Liver (tissue), 9 donors: ENCODE measurements around the gene PLXND1. TPM values are rescaled to one million over a fixed set of nuclear protein-coding genes. Genes with fewer than 3 reads are reported as not detected.

Experiments used
- DNase-seq: peaks from one replicate; pipeline ENCODE4 v3.0.0-alpha.2; 2017; ENCODE audit warnings: low spot score
- H3K27ac ChIP-seq, 2 donors: one replicate each; pipeline ENCODE4 v1.7.0; 2013; ENCODE audit warnings: inconsistent platforms in 2 of 2, low read length in 2 of 2, control low read depth in 1 of 2, low read depth in 1 of 2, mild to moderate bottlenecking in 1 of 2
- H3K27me3 ChIP-seq, 4 donors: one replicate each; pipeline versions ENCODE4 v1.6.1 to v1.7.0; 2013; ENCODE audit warnings: low read length in 3 of 4, inconsistent platforms in 1 of 4, mild to moderate bottlenecking in 1 of 4, moderate library complexity in 1 of 4; ENCODE audit not compliant: control insufficient read depth in 4 of 4, insufficient read depth in 4 of 4
- H3K36me3 ChIP-seq, 4 donors: one replicate each; pipeline versions ENCODE4 v1.6.1 to v1.7.0; 2013; ENCODE audit warnings: low read length in 3 of 4, mild to moderate bottlenecking in 3 of 4, low read depth in 1 of 4, moderate library complexity in 1 of 4; ENCODE audit not compliant: control insufficient read depth in 4 of 4, insufficient read depth in 3 of 4
- H3K4me1 ChIP-seq, 4 donors: one replicate each; pipeline versions ENCODE4 v1.6.1 to v1.7.0; 2013; ENCODE audit warnings: low read length in 3 of 4, mild to moderate bottlenecking in 3 of 4, moderate library complexity in 1 of 4; ENCODE audit not compliant: control insufficient read depth in 4 of 4, insufficient read depth in 4 of 4
- H3K4me3 ChIP-seq, 3 donors: one replicate each; pipeline versions ENCODE4 v1.6.1 to v1.7.0; 2013; ENCODE audit warnings: low read length in 3 of 3, control low read depth in 1 of 3, low read depth in 1 of 3, mild to moderate bottlenecking in 1 of 3
- H3K9ac ChIP-seq, 2 donors: one replicate each; pipeline ENCODE4 v1.7.0; 2013; ENCODE audit warnings: low read length in 2 of 2, mild to moderate bottlenecking in 2 of 2, moderate library complexity in 2 of 2, control low read depth in 1 of 2, low read depth in 1 of 2
- H3K9me3 ChIP-seq, 4 donors: one replicate each; pipeline versions ENCODE4 v1.6.1 to v1.7.0; 2013; ENCODE audit warnings: low read length in 3 of 4; ENCODE audit not compliant: control insufficient read depth in 4 of 4
- EGR1 ChIP-seq, 2 donors: IDR thresholded peaks; 2 replicates each; pipeline ENCODE4 v1.6.1; 2016 to 2018; ENCODE audit warnings: antibody characterized with exemption in 2 of 2, low read depth in 2 of 2
- FOXA1 ChIP-seq: IDR thresholded peaks from 2 replicates; pipeline ENCODE4 v1.6.1; 2016; ENCODE audit warnings: antibody characterized with exemption
- FOXA2 ChIP-seq: IDR thresholded peaks from 2 replicates; pipeline ENCODE4 v1.6.1; 2016; ENCODE audit warnings: antibody characterized with exemption
- GABPA ChIP-seq, 2 donors: IDR thresholded peaks in 1 of 2; conservative IDR thresholded peaks in 1 of 2; 2 replicates each; pipeline ENCODE4 v1.6.1; 2016; ENCODE audit warnings: antibody characterized with exemption in 2 of 2, mild to moderate bottlenecking in 1 of 2, moderate library complexity in 1 of 2
- HNF4A ChIP-seq, 2 donors: conservative IDR thresholded peaks; 2 replicates each; pipeline ENCODE4 v1.6.1; 2016; ENCODE audit warnings: antibody characterized with exemption in 2 of 2, mild to moderate bottlenecking in 2 of 2
- HNF4G ChIP-seq: IDR thresholded peaks from 2 replicates; pipeline ENCODE4 v1.6.1; 2016; ENCODE audit warnings: antibody characterized with exemption
- JUND ChIP-seq, 2 donors: IDR thresholded peaks; 2 replicates each; pipeline ENCODE4 v1.6.1; 2016; ENCODE audit warnings: antibody characterized with exemption in 2 of 2
- RAD21 ChIP-seq, 2 donors: IDR thresholded peaks; 2 replicates each; pipeline ENCODE4 v1.6.1; 2016; ENCODE audit warnings: antibody characterized with exemption in 2 of 2, mild to moderate bottlenecking in 2 of 2
- RXRA ChIP-seq, 2 donors: IDR thresholded peaks; 2 replicates each; pipeline ENCODE4 v1.6.1; 2017 to 2018; ENCODE audit warnings: antibody characterized with exemption in 2 of 2, mild to moderate bottlenecking in 1 of 2
- SP1 ChIP-seq: IDR thresholded peaks from 2 replicates; pipeline ENCODE4 v1.6.1; 2018; ENCODE audit warnings: antibody characterized with exemption, mild to moderate bottlenecking
- TAF1 ChIP-seq: conservative IDR thresholded peaks from 2 replicates; pipeline ENCODE4 v1.6.1; 2016; ENCODE audit warnings: antibody characterized with exemption, mild to moderate bottlenecking
- WGBS: extraction: QIAGEN DNeasy Blood & Tissue Kit; methylation state at CpG from one replicate; pipeline ENCODE4 v1.1.7; 2013; 5-methylcytosine and 5-hydroxymethylcytosine counted together
- polyA plus RNA-seq, 2 donors: library from polyadenylated mRNA; stranded (reverse) in 1 of 2; unstranded in 1 of 2; fragments of 200-250 nt in 1 of 2; fragments of >200 nt in 1 of 2; fragmentation: Nextera tagmentation in 1 of 2; extraction: Ambion mirVana in 1 of 2; gene quantifications; one replicate each; pipeline versions ENCODE4 v1.2.1 to v1.2.3, GENCODE V29; 2013 to 2015
- total RNA-seq, 2 donors: library from RNA; depleted of rRNA; stranded (reverse); fragments of >200 nt; gene quantifications; one replicate each; pipeline ENCODE4 v1.2.3, GENCODE V29; 2014
- TF ChIP-seq, protein P1 (sequence below): IDR thresholded peaks from 2 replicates; pipeline ENCODE4 v1.6.1; 2016; ENCODE audit warnings: antibody characterized with exemption
- TF ChIP-seq, protein P2 (sequence below): fragments of 150-350 bp; IDR thresholded peaks from 2 replicates; pipeline ENCODE4 v1.5.1; 2017; ENCODE audit warnings: improper control_type of control experiment, low read depth, low read length; ENCODE audit not compliant: missing input control
- TF ChIP-seq, protein P3 (sequence below): IDR thresholded peaks from 2 replicates; pipeline ENCODE4 v1.6.1; 2016; ENCODE audit warnings: antibody characterized with exemption, mild to moderate bottlenecking
- TF ChIP-seq, protein P4 (sequence below): IDR thresholded peaks from 2 replicates; pipeline ENCODE4 v1.6.1; 2016; ENCODE audit warnings: antibody characterized with exemption
- TF ChIP-seq, protein P5 (sequence below): IDR thresholded peaks from 2 replicates; pipeline ENCODE4 v1.6.1; 2016; ENCODE audit warnings: antibody characterized with exemption
- donor health status: healthy.
- donor health status: healthy.
- donor health status: healthy.
- donor health status: healthy.
- donor health status: healthy.

PLXND1 gene
- total and polyA plus RNA-seq, 4 donors: 10.4 to 50.2 (median 32.8) TPM

DNA sequence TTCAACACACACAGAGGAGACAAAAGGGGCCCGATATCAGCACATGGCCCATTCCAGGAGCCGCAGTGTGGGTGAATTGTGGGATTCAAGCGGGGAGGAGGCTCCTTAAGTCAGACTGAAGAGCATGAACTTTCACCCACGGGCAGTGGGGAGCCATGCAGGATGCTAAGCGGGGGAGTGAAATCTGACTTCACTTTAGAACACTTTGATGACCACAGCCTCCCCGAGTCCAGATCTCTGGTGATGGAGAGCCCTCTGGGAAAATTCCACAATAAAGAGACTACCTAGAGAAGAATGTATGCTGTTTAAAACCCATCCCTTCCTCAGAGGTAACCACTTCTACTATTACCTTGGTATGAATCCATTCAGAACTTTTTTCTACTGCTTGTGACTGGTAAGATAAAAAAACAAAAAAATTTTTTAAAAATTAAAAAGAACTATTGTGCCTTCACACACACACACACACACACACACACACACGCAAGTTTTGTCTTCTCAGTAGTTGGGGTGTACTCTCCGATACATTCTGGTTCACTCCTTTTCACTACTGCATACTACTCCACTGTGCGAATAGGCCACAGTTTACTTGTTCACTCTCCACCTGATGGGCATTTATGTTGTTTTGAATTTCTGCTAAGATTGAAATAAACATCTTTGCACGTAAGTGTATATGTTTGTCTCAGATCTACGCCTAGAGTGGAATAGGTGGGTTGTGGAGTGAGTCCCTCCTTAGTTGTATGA is 65.5 kb downstream of the PLXND1 start:
- Histone ChIP-seq H3K4me3 (no peak overlapping the region), H3K27me3 (no peaks in the 10 kb centered on the region), H3K36me3 (no peaks in the 10 kb centered on the region), H3K9ac (no peak overlapping the region), H3K9me3 (no peaks in the 10 kb centered on the region), H3K4me1 (no peaks in the 10 kb centered on the region), H3K27ac (no peak overlapping the region)
- TF ChIP-seq, protein P1, sequence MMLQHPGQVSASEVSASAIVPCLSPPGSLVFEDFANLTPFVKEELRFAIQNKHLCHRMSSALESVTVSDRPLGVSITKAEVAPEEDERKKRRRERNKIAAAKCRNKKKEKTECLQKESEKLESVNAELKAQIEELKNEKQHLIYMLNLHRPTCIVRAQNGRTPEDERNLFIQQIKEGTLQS: no peak
- TF ChIP-seq JUND (IDR thresholded peaks at IDR 0.05): no peak
- TF ChIP-seq GABPA (IDR thresholded peaks at IDR 0.05 in 1 of 2, conservative IDR thresholded peaks at IDR 0.05 in 1 of 2): no peak
- TF ChIP-seq, protein P2, sequence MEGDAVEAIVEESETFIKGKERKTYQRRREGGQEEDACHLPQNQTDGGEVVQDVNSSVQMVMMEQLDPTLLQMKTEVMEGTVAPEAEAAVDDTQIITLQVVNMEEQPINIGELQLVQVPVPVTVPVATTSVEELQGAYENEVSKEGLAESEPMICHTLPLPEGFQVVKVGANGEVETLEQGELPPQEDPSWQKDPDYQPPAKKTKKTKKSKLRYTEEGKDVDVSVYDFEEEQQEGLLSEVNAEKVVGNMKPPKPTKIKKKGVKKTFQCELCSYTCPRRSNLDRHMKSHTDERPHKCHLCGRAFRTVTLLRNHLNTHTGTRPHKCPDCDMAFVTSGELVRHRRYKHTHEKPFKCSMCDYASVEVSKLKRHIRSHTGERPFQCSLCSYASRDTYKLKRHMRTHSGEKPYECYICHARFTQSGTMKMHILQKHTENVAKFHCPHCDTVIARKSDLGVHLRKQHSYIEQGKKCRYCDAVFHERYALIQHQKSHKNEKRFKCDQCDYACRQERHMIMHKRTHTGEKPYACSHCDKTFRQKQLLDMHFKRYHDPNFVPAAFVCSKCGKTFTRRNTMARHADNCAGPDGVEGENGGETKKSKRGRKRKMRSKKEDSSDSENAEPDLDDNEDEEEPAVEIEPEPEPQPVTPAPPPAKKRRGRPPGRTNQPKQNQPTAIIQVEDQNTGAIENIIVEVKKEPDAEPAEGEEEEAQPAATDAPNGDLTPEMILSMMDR: no peak
- no peak for TF ChIP-seq RAD21 (IDR thresholded peaks at IDR 0.05)
- TF ChIP-seq HNF4G: no peak
- TF ChIP-seq, protein P3, sequence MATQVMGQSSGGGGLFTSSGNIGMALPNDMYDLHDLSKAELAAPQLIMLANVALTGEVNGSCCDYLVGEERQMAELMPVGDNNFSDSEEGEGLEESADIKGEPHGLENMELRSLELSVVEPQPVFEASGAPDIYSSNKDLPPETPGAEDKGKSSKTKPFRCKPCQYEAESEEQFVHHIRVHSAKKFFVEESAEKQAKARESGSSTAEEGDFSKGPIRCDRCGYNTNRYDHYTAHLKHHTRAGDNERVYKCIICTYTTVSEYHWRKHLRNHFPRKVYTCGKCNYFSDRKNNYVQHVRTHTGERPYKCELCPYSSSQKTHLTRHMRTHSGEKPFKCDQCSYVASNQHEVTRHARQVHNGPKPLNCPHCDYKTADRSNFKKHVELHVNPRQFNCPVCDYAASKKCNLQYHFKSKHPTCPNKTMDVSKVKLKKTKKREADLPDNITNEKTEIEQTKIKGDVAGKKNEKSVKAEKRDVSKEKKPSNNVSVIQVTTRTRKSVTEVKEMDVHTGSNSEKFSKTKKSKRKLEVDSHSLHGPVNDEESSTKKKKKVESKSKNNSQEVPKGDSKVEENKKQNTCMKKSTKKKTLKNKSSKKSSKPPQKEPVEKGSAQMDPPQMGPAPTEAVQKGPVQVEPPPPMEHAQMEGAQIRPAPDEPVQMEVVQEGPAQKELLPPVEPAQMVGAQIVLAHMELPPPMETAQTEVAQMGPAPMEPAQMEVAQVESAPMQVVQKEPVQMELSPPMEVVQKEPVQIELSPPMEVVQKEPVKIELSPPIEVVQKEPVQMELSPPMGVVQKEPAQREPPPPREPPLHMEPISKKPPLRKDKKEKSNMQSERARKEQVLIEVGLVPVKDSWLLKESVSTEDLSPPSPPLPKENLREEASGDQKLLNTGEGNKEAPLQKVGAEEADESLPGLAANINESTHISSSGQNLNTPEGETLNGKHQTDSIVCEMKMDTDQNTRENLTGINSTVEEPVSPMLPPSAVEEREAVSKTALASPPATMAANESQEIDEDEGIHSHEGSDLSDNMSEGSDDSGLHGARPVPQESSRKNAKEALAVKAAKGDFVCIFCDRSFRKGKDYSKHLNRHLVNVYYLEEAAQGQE: no peak
- no peak for TF ChIP-seq HNF4A (conservative IDR thresholded peaks at IDR 0.05)
- TF ChIP-seq, protein P4, sequence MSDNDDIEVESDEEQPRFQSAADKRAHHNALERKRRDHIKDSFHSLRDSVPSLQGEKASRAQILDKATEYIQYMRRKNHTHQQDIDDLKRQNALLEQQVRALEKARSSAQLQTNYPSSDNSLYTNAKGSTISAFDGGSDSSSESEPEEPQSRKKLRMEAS: no peak
- TF ChIP-seq, protein P5, sequence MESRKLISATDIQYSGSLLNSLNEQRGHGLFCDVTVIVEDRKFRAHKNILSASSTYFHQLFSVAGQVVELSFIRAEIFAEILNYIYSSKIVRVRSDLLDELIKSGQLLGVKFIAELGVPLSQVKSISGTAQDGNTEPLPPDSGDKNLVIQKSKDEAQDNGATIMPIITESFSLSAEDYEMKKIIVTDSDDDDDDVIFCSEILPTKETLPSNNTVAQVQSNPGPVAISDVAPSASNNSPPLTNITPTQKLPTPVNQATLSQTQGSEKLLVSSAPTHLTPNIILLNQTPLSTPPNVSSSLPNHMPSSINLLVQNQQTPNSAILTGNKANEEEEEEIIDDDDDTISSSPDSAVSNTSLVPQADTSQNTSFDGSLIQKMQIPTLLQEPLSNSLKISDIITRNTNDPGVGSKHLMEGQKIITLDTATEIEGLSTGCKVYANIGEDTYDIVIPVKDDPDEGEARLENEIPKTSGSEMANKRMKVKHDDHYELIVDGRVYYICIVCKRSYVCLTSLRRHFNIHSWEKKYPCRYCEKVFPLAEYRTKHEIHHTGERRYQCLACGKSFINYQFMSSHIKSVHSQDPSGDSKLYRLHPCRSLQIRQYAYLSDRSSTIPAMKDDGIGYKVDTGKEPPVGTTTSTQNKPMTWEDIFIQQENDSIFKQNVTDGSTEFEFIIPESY: no peak
- no peak for TF ChIP-seq TAF1
- TF ChIP-seq RXRA (IDR thresholded peaks at IDR 0.05): no peak
- no peak for TF ChIP-seq SP1
- no peak for TF ChIP-seq EGR1 (IDR thresholded peaks at IDR 0.05; ENCODE audit: low read depth in 2 of 2)
- no peak for TF ChIP-seq FOXA2
- no peak for TF ChIP-seq FOXA1
- DNase-seq: no peak
- 93% methylated on average over 11 of the region's 11 CpGs for WGBS
